GM21515 (cell line): ENCODE data around the gene ZNF223.

ENCODE experiments used
- ATAC-seq: cut with Tn5 transposase; IDR thresholded peaks from one replicate; pipeline ENCODE4 v1.9.1; 2021; ENCODE audit not compliant: unreplicated experiment

The ZNF223 gene

DNA sequence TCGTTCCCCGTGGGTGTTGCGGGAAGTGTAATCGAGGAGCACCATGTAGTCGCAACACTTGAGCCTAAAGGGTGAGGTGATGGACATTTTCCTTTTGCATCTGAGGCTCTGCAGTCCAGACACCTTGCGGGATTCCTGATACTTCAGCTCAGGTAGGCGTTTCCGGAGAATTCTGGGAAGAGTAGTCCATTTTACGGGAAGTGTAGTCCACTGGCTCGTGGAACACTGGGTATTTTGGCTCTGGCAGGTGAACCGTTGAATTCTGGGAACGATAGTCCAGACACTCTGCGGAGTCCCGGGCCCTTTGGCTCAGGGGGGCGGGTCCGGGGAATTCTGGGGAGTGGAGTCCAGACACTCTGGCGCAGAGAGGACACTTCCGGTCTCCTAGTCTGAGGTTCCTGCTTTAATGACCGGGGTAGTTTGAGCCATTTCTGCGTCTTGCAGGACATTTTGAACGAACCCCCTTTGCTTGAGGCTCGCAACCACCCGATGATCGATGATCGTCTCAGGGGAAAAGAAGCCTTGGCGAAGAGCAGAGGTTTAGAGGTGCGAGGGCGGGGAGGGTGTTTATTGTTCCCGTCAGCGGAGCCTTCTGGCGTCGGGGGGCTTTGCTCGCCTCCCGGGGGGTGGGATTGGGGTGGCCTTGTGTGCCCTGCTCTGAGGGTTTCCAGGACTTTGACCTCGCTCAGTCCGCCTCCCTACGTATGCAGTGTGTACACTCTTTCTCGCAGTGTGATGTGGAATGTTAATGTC is at the start of gene ZNF223:
Gene ZNF223, plus strand, starts transcription at position 387 of the 753 bp plus-strand sequence. CDS start 3,141 bp downstream, outside the sequence.
- no peak for ATAC-seq

DNA sequence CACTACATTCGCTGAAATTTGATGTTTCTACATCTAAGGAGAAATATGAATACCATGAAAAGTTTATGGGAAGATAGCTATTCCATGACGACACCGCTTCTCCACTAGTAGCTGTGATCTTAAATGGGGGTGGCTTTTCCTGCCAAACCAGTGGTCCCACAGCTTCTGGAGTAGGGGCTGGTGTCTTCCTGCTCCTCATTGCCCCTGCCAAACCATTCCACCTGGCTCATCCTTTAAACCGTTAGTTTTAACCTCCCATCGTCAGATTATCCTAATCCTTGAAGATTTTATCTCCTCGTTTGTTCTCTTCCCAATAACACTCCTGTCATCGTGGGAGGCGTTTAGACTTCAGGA is 49.6 kb upstream of the ZNF223 start:
- no peak for ATAC-seq

DNA sequence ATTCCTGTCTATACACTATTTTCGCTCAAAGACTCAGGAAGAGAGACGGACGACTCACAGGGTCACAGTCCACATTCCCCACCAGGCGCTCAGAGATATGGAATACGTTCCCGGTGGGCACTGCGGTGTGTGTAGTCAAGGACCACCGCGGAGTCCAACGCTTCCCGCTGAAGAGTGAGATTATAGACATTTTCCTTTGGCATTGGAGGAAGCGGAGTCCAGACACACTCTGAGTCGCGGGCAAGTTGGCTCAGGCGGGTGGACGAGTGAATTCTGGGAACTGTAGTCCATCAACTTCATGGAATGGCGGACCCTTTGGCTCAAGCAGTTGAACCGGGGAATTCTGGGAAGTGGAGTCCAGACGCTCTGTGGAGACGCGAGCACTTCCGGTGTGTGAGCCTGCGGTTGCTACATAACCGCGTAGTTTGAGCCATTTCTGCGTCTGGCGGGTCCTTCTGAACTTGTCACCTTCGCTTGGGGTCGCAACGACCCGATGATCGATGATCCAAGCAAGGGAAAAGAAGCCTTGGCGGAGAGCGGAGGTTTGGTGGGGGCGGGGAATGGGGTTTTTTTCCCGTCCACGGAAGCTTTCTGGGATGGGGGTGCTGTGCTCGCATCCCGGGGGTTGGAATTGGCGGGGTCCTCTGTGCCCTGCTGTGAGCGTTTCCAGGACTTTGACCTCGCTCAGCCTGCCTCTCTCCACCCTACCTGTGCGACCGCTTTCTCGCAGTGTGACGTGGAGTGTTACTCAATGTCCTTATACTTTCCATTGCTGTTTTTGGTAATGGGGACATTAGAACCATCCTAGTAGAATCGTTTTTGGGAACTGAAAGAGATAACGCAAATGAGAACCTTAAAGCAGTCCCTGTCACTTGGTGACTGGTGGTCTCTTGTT is 49.0 kb upstream of the ZNF223 start, which contains the start of gene ZNF230:
Gene ZNF230, plus strand, starts transcription at position 392 of the 895 bp plus-strand sequence. CDS start 4,122 bp downstream, outside the sequence.
- ATAC-seq: peak; percentile 81

GRCh38 chr19:44003461-44004009 is 48.3 kb upstream of the ZNF223 start:
- peak; percentile 20 for ATAC-seq

- ATAC-seq: no peak
These were observed 45.9 kb upstream of the ZNF223 start for GRCh38 chr19:44005973-44006372.

- ATAC-seq: no peak
These were observed 44.4 kb upstream of the ZNF223 start for GRCh38 chr19:44007473-44007872.

DNA sequence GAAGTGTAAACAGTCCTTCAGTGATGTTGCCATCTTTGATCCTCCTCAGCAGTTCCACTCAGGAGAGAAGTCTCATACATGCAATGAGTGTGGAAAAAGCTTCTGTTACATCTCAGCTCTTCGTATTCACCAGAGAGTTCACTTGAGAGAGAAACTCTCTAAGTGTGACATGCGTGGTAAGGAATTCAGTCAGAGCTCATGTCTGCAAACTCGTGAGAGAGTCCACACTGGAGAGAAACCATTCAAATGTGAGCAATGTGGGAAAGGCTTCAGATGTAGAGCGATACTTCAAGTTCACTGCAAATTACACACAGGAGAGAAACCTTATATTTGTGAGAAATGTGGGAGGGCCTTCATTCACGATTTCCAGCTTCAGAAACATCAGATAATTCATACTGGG is 41.4 kb upstream of the ZNF223 start:
- no peak for ATAC-seq

- no peak for ATAC-seq
These were observed 32.3 kb upstream of the ZNF223 start for GRCh38 chr19:44019498-44019897.

- no peak for ATAC-seq
These were observed 30.6 kb upstream of the ZNF223 start for GRCh38 chr19:44021221-44021620.

DNA sequence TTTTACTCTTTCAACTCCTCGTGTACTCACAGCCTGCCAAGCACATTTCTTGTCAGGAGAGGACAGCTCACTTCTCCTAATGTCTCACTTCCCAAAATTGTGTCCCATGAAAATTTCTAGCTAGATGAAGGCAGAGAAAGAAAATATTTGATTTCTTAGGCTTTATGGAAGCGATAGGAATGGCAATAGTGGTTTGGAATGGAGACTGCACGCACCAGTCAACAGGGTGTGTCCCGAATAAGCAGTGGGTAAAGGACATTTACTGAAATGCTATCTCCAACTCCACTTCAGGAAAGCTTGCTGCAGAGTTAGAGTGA is 27.0 kb upstream of the ZNF223 start:
- no peak for ATAC-seq

DNA sequence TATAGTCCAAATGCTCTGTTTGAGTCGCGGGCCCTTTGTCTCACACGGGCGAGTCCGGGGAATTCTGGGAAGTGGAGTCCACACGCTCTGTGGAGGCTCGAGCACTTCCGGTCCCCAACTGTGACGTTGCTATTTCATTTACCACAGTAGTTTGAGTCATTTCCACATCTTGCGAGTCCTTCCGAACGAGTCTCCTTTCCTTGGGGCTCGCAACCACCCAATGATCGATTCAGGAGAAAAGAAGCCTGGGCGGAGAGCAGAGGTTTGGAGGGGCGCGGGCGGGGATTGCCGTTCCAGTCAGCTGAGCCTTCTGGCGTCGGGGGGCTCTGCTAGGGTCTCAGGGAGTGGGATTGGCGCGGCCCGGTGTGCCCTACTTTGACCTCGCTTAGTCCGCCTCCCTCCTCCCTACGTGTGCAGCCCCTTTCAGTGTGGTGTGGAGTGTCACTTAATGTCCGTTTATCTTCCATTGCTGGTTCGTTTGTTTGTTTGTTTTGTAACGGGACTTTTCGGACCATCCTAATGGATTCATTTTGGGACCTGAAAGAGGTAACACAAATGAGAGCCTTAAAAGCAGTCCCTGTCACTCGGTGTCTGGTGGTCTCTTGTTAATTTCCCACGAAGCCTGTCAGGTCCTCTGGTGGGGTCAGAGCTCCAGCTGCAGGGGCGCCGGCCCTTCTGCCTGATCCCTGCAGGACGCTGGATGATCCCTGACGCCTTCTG is 26.5 kb upstream of the ZNF223 start, which contains the start of gene ZNF222:
Gene ZNF222, plus strand, starts transcription at position 163 of the 720 bp plus-strand sequence. Its CDS starts 58 bp downstream, at position 221.
- ATAC-seq: peak; percentile 74

DNA sequence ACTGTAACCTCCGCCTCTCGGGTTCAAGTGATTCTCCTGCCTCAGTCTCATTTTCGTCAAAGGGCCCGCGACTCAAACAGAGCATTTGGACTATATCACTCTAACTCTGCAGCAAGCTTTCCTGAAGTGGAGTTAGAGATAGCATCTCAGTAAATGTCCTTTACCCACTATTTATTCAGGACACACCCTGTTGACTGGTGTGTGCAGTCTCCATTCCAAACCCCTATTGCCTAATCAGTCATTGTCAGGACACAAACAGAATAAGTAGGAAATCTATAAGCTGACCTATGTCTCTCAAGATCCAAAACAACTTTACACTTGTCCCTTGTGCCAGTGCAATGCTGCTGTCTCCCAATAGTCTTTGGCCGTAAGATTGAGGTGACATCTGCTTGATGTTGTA is 25.2 kb upstream of the ZNF223 start:
- no peak for ATAC-seq

GRCh38 chr19:44032001-44032610 is 19.7 kb upstream of the ZNF223 start:
- no peak for ATAC-seq

- ATAC-seq: no peak
These were observed 9.7 kb upstream of the ZNF223 start for GRCh38 chr19:44042147-44042546.

- ATAC-seq: no peak
These were observed 841 bp upstream of the ZNF223 start for GRCh38 chr19:44050740-44051649.

GRCh38 chr19:44055870-44056269 is 4.0 kb downstream of the ZNF223 start:
- ATAC-seq: no peak

DNA sequence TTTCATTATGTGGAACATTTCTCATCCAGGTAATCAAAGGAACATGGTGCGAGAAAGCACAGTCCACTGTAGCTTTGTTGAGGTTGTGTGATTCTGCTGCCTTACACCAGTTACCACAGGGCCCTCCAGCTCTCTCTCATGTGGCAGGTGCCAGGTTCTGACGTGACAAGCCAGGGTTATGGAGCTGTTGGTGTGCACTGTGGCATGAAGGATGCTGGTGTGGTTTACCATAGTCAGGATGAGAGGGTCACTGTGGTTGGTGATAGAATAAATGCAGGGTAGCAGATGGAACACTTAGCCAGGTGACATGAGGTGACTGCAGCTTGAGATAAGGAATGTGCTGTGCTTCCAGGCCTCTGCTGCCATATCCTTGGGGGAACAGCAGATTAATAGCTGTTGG is 7.4 kb downstream of the ZNF223 start:
- ATAC-seq: no peak

DNA sequence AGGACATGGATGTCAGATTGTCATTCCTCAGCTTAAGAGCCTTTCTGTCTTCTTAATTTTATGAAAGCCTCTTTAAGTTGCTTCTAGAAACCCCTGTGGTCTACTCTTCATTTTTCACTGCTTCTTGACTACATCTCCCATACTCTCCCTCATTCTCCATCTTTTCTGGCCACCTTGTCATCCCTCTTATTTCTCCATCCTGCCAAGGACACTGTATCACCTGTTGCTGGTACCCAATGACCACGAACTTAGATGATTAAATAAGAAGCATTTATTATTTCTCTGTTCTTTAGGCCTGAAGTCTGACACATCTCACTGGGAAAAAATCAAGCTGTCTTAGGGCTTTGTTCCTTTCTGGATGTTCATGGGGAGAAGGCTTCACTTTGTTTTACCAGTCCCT is 9.2 kb downstream of the ZNF223 start:
- no peak for ATAC-seq

GRCh38 chr19:44066305-44066704 is 14.5 kb downstream of the ZNF223 start:
- no peak for ATAC-seq

- ATAC-seq: no peak
These were observed 17.6 kb downstream of the ZNF223 start for GRCh38 chr19:44069415-44069814.
